HG02943 (cell line): ENCODE data around the gene GLB1L.

ENCODE experiments used
- ATAC-seq: cut with Tn5 transposase; IDR thresholded peaks from one replicate; pipeline ENCODE4 v1.9.1; 2021; ENCODE audit warnings: mild to moderate bottlenecking, low read depth, moderate library complexity; ENCODE audit not compliant: unreplicated experiment

The GLB1L gene

DNA sequence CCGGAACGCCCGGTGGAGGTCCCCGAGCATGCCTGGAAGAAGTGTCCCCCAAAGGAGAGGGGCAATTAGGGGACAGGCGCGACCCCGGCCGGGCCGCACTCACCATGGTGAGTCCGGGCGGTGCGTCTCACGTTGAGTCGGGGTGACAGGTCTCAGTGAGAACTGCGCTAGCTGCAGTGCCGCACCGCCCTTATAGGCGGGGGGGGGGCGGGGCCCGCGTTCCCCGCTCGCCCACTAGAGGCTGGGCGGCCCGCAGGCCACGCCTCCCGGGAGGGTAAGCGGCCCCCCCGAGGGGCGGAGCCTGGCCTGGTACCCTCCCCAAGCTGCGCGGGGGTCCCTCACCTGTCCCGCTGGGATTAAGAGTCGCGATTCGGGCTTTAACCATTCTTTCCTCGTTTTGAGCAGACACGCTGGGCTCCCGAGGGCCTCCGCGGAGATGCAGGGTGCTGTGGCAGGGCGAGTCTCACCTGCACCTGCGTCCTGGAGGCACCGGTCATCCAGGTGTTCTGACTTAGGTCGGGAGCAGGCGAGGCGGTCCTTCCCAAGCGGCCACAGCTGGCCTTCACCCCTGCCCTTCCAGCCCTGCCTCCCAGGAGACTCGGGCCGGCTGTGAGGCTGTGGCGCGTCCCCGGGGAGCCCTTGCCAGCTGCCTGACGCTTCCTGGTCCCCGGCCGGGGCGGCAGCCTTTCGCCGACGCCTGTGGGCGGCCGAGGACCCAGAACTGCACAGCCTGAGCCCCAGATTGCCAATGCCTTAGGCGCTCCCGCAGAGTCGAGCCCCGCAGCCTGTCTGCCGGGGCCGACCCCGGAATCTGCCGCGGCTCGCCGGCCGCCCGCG, 8.7 kb upstream of the GLB1L start, which contains the start of gene TUBA4A:
TUBA4A (minus strand) TSS at position 166 of the 837 bp plus-strand sequence; CDS start at position 106, 60 bp downstream.
- ATAC-seq: peak; percentile 42

GRCh38 chr2:219252900-219253752, 7.9 kb upstream of the GLB1L start, which contains the start of gene TUBA4B:
TUBA4B (plus strand) TSS chr2:219253243; CDS start chr2:219253408, 165 bp downstream.
- ATAC-seq: peak; percentile 16

DNA sequence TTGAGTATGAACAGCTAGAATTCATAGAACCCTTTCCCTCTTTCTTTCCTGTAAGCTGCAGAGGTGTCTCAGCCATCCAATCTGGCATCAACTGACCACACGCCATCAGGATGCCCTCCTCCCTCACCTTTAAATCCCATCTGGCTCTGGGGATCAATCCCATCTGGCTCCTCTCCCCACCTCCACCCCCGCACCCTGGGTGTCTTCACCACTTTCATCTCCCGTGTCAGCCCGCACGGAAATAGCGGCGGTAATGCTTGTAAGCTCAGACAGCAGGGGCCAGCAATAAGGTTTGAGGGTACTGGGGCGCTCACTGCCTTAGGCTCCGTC, 7.3 kb upstream of the GLB1L start:
- no peak for ATAC-seq

GRCh38 chr2:219252084-219252483, 6.8 kb upstream of the GLB1L start:
- ATAC-seq: no peak

DNA sequence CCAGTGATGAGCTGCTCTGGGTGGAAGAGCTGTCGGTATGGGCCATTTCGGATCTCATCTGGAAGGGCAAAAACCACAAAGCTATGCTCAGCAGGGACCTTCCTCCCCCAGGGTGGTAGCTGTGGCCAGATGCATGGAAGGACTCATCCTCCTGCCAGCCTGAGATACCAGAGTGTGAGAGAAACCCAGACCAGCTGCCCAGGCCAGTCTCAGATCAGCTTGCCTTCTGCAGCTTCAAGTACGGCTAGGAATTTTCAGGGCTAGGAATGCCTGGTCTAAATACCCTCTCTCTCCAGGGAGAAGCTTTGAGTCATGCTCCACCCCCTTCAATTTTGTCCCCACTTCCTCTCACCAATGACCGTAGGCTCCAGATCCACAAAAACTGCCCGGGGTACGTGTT, 6.4 kb upstream of the GLB1L start:
- ATAC-seq: no peak

DNA sequence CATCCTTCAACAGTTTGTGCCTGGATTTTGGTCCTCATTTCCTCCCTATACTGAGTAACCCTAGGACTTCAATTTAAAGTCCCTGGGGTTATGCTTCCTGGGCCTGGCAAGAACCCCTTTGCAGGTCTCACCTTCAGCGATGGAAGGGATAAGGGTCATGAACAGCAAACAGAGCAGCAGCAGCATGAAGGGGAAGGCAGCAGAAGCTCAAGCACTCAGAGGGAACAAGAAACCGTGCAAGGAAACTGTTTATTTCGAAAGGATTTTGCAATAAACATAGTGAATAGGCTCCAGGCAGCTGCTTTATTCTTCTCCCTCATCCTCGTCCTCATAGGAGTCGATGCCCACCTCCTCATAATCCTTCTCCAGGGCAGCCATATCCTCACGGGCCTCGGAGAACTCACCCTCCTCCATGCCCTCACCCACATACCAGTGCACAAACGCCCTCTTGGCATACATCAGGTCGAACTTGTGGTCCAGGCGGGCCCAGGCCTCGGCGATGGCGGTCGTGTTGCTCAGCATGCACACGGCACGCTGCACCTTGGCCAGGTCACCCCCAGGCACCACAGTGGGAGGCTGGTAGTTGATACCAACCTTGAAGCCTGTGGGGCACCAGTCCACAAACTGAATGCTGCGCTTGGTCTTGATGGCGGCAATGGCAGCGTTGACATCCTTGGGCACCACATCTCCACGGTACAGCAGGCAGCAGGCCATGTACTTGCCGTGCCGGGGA, 5.0 kb upstream of the GLB1L start:
- no peak for ATAC-seq

GRCh38 chr2:219249203-219249980, 4.1 kb upstream of the GLB1L start:
- ATAC-seq: peak; percentile 39

GRCh38 chr2:219248845-219249202, 3.6 kb upstream of the GLB1L start:
- ATAC-seq: no peak

GRCh38 chr2:219247678-219248642, 2.7 kb upstream of the GLB1L start:
- no peak for ATAC-seq

DNA sequence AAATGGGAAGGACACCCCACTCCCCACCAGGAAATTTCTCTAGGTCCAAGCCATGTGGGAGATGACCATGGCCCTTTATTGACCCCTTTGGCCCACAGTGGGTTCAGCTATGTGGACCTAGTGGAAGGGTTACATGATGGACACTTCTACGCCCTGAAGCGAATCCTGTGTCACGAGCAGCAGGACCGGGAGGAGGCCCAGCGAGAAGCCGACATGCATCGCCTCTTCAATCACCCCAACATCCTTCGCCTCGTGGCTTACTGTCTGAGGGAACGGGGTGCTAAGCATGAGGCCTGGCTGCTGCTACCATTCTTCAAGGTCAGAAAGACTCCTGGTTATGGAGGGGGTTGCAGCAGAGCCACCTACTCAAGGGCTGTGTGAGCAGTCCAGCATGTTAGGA, 1.3 kb upstream of the GLB1L start:
- ATAC-seq: no peak

GRCh38 chr2:219245899-219246230, 621 bp upstream of the GLB1L start:
- no peak for ATAC-seq

DNA sequence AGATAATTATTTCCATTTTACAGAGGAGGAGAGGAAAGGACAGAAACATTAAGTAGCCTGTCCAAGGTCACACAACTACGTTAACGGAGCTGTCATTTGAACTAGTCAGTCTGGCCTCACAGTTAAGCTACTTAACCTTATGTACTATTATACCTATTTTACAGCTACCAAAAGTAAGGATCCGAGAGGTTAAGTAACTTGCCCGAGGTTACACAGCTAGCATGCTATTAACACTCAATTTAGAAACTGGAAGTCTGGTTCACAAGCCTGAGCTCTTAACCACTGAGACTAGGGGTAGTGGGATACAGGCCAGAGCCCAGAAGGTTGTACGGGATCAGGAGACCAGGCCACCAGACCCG, 476 bp downstream of the GLB1L start:
- ATAC-seq: no peak

DNA sequence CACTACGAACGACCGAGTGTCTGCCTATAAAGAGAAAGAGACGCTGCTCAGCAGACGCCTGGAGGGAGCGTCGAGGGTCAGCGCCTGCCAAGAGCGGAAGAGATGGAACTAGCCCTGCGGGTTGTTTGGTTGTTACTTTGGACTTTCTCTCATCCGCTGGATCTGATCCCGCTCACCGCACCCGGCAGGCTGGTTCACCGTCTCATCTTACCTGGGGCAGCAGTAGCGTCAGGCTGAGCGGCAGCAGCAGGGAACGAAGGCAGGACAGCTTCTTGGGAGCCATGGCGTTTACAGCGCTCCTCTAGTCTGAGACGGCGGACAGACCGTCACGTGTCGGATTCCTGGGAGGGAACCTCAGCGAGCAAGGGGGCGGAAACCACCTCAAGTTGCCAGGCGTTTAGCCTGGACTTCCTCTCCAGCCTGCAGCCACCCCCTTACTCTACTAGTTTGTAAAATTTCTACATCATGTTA, 1.9 kb downstream of the GLB1L start:
- no peak for ATAC-seq

DNA sequence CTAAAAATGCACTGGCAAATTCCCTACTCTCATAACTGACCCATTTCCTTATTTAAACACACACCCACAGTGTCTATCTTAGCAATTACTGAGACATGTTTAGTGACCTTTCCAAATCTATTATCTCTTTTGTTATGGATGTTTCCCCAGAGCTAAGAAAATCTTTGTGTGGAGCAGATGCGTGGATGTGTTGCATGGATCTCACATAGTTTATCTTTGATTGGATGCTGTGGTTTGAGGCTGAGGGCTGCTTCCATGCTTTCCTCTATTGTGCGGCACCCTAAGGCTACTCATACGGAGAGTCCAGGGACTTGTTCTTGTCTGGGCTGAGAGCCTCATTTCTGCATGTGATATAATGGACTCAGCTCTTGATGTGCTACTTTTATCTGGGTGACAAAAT, 10.9 kb downstream of the GLB1L start:
- ATAC-seq: no peak

GRCh38 chr2:219230059-219230540, 15.1 kb downstream of the GLB1L start:
- ATAC-seq: no peak

DNA sequence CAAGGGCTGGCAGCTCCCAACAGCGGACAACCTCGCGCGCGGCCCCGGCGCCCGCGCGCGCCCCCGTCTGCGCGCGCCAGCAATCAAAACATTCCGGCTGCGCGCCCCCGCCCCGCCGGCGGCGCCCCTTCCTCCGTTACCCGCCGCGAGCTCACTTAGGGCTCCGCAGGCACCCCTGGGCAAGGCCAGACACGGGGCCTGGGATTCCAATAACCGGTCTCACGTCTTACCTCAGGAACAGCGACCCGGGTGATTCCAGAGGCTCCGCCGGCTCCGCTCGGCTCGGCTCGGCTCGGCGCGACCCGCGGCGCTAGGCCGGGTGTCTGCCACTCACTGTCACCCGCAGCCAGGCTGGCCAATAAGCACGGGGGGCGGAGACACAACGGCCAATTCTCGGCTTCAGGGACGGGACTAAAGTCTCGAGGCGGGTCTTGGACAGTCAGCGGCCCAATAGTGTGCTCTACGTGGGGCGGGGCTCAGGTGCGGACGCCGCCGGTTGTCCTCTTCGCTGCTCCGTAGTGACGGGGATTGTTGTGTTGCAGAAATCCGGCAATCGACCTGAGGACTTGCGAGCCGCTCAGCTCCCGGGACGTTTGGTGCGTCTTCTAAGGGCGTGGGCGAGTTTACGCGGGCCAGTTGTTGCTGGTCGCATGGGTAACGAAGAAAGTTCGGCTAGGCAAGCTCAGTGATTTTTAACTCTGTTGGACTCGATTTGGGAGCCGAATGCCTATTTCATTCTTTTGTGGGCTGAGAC, 15.8 kb downstream of the GLB1L start, which contains the start of the genes ANKZF1 and ATG9A:
ANKZF1 (plus strand) TSS at position 502 of the 754 bp plus-strand sequence. CDS start 452 bp downstream, outside the sequence.
ATG9A (minus strand) TSS at position 332 of the 754 bp plus-strand sequence. CDS start 1,612 bp downstream, outside the sequence.
- peak; percentile 97 for ATAC-seq

DNA sequence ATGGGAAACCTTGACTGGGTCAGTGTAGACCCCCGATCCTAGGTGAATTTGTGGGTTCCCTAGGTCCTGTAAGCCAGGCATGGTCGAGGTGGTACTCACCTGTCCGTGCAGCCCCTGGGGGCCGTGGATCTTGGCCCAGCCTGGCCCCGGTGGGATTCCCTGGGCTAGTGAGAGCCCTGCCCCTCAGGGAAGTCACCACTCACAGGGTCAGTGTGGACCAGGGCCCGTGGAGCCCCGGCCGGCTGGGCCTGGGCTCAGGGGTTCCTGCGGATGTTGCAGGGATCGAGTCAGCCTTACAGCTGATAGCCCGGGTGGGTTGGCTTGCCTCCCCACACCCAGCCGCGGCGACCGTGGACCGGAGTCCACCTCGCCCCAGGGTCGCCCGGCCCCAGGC, 16.3 kb downstream of the GLB1L start:
- peak; percentile 15 for ATAC-seq
